K562 (cell line): ENCODE measurements around the gene PPP1CA. TPM values are rescaled to one million over a fixed set of nuclear protein-coding genes. Genes with fewer than 3 reads are reported as not detected.

Experiments used
- CREBBP ChIP-seq: IDR thresholded peaks from one replicate; pipeline ENCODE4 v1.6.1; 2012; ENCODE audit warnings: low read depth, mild to moderate bottlenecking, control low read depth, inconsistent platforms, low read length
- E2F8 ChIP-seq: fragments of 450-650 bp; IDR thresholded peaks from 2 replicates; pipeline ENCODE4 v1.7.1; 2018; ENCODE audit warnings: mild to moderate bottlenecking, low read depth; ENCODE audit not compliant: partially characterized antibody
- ELK3 ChIP-seq: fragments of 450-650 bp; formaldehyde crosslinking; IDR thresholded peaks from 2 replicates; pipeline ENCODE4 v1.4.0; 2020; ENCODE audit warnings: mild to moderate bottlenecking
- GABPB2 ChIP-seq: fragments of 250-450 bp; sonication (Bioruptor Pico); conservative IDR thresholded peaks from 2 replicates; pipeline ENCODE4 v1.5.1; 2021; ENCODE audit warnings: mild to moderate bottlenecking
- GTF2B ChIP-seq: IDR thresholded peaks from 2 replicates; pipeline ENCODE4 v1.6.1; 2011; ENCODE audit not compliant: insufficient read length; ENCODE audit errors: extremely low read depth
- NBN ChIP-seq: fragments of 450-650 bp; IDR thresholded peaks from 2 replicates; pipeline ENCODE4 v1.6.1; 2016; ENCODE audit warnings: low read depth, mild to moderate bottlenecking
- NFYB ChIP-seq: IDR thresholded peaks from 2 replicates; pipeline ENCODE4 v1.6.1; 2011; ENCODE audit warnings: mild to moderate bottlenecking, moderate library complexity; ENCODE audit not compliant: insufficient read length; ENCODE audit errors: extremely low read depth
- SMAD1 ChIP-seq: fragments of 150-350 bp; IDR thresholded peaks from 2 replicates; pipeline ENCODE4 v1.6.1; 2014; ENCODE audit warnings: low read length, low read depth; ENCODE audit not compliant: partially characterized antibody
- ZBTB40 ChIP-seq, 2 experiments: fragments of 450-650 bp in 1 of 2; sonication (generic) in 1 of 2; formaldehyde crosslinking in 1 of 2; IDR thresholded peaks; 2 replicates each; pipeline versions ENCODE4 v1.7.1 to v1.9.0; 2016 to 2022; ENCODE audit warnings: inconsistent platforms in 1 of 2, mild to moderate bottlenecking in 1 of 2, missing genetic modification reagents in 1 of 2
- ZNF140 ChIP-seq: fragments of 250-450 bp; sonication (Bioruptor Pico); IDR thresholded peaks from 2 replicates; pipeline ENCODE4 v1.8.0; 2021; ENCODE audit warnings: moderate library complexity, mild to moderate bottlenecking, inconsistent platforms
- ZNF431 ChIP-seq: sonication (generic); formaldehyde crosslinking; IDR thresholded peaks from 2 replicates; pipeline ENCODE4 v1.8.0; 2022; ENCODE audit warnings: mild to moderate bottlenecking, missing genetic modification reagents
- ZNF79 ChIP-seq: fragments of 250-450 bp; sonication (Bioruptor Pico); IDR thresholded peaks from 2 replicates; pipeline ENCODE4 v1.4.0; 2020; ENCODE audit warnings: low read depth, mild to moderate bottlenecking, moderate library complexity
- polyA plus RNA-seq, 8 experiments: library from polyadenylated mRNA; depleted of rRNA in 4 of 8; stranded (reverse) in 5 of 8; unstranded in 3 of 8; fragments of >200 nt; fragmentation: Nextera tagmentation in 2 of 8; fragmentation: Illumina TruSeq in 1 of 8; extraction: Ambion mirVana in 2 of 8; extraction: Trizol in 1 of 8; gene quantifications; 2 replicates each; pipeline versions ENCODE4 v1.2.1 to v1.2.3, GENCODE V29; 2011 to 2014; ENCODE audit warnings: inconsistent platforms in 1 of 8, missing spikeins in 1 of 8
- total RNA-seq, 7 experiments: library from RNA; depleted of rRNA in 6 of 7; stranded (reverse); fragments of >200 nt in 6 of 7; fragmentation: Illumina TruSeq in 2 of 7; extraction: Trizol in 2 of 7; gene quantifications; 2 replicates each; pipeline versions ENCODE4 v1.2.1 to v1.2.3, GENCODE V29; 2011 to 2021; ENCODE audit warnings: low replicate concordance in 1 of 7

Gene PPP1CA
- total and polyA plus RNA-seq, 9 of the 15 experiments (the other 6 are each of a cell fraction or from before 2014, with no cell fraction given), result 18.2 to 242 (median 188) TPM

- TF ChIP-seq E2F8 (peak; percentile 91), NBN (peak; percentile 85; the same call in 1 of the 2 replicates), ZNF431 (CRISPR knock-in tag) (no peak), GABPB2 (no peak), ZNF79 (CRISPR knock-in tag) (no peak), CREBBP (no peak), ZBTB40 (IDR thresholded peaks at IDR 0.05) (peak; percentile 70), ZBTB40 (CRISPR knock-in tag; IDR thresholded peaks at IDR 0.05) (no peak), ELK3 (CRISPR knock-in tag) (no peak), ZNF140 (CRISPR knock-in tag) (no peak), SMAD1 (no peak), NFYB (no peak), GTF2B (no peak)
Measured at GRCh38 chr11:67428052-67429001, 26.7 kb upstream of the PPP1CA start, which contains the start of gene RPS6KB2 (continued).
